ENCODE data around the gene SPTBN1. TPM values are rescaled to one million over a fixed set of nuclear protein-coding genes. Genes with fewer than 3 reads are reported as not detected.

Gene SPTBN1
- total and polyA plus RNA-seq, 2 donors (not counting 3 experiments of a cell fraction or from before 2014, with no cell fraction given): 63.3 to 320 TPM

GRCh38 chr2:54627973-54628372, 171.8 kb downstream of the SPTBN1 start:
- no peaks in the 10 kb centered on the region for H3K27me3 ChIP-seq (ENCODE audit: control insufficient read depth in 2 of 2, insufficient read depth in 2 of 2, low read length in 2 of 2)
- H4K20me1 ChIP-seq (replicated peaks; ENCODE audit: control insufficient read depth, extremely low read depth, insufficient read depth, low read length): no peaks in the 10 kb centered on the region
- H3K9me3 ChIP-seq (replicated peaks; ENCODE audit: control insufficient read depth, insufficient read depth, low read length): no peaks in the 10 kb centered on the region
- ChIA-PET POLR2A (no interaction called here), CTCF (interaction anchor here (1.0 to 2.0 kb wide), 3 partner anchors 10 to 521 kb away, joined by 3 to 5 read pairs (median 5); no protein-coding TSS in a partner anchor)
- H3K9me1 ChIP-seq (replicated peaks; ENCODE audit: control insufficient read depth, extremely low read depth, insufficient read depth, low read length): no peaks in the 10 kb centered on the region
- peaks cover 8% of the 10 kb centered on the region for H3K79me2 ChIP-seq (ENCODE audit: control insufficient read depth, insufficient read depth, low read length)
- FAIRE-seq (no peak), DNase-seq (ENCODE audit: low read depth, low spot score) (no peak)
- intact Hi-C loops (cut with micrococcal nuclease): no loop called here
- peaks cover 55 to 78% of the 10 kb centered on the region in 2 experiments for H3K36me3 ChIP-seq (ENCODE audit: control insufficient read depth in 2 of 2, extremely low read depth in 1 of 2, insufficient read depth in 2 of 2, low read length in 2 of 2)
- H2AFZ ChIP-seq (ENCODE audit: low read depth, low read length): no peak overlapping the region
- no TSS peak for BruUV-seq (replicated peaks)
- no peak overlapping the region for H3K9ac ChIP-seq (replicated peaks; ENCODE audit: extremely low read depth, insufficient read depth, low read length)
- no peak overlapping the region for H3K4me3 ChIP-seq (replicated peaks in 1 of 3; ENCODE audit: insufficient read depth in 1 of 3, low read depth in 1 of 3, low read length in 3 of 3)
- no peak overlapping the region for H3K27ac ChIP-seq (ENCODE audit: insufficient read depth, low read depth, low read length)
- H3K4me1 ChIP-seq (ENCODE audit: control insufficient read depth, extremely low read depth, insufficient read depth, low read length): peaks cover 7% of the 10 kb centered on the region
- no peak overlapping the region for H3K4me2 ChIP-seq (ENCODE audit: insufficient read depth, low read length)
- dilution Hi-C loops (cut with MboI; ENCODE audit: extremely low pct_ligation_motif_present, low sequenced_read_pairs): no loop called here
- TF ChIP-seq, protein P1, sequence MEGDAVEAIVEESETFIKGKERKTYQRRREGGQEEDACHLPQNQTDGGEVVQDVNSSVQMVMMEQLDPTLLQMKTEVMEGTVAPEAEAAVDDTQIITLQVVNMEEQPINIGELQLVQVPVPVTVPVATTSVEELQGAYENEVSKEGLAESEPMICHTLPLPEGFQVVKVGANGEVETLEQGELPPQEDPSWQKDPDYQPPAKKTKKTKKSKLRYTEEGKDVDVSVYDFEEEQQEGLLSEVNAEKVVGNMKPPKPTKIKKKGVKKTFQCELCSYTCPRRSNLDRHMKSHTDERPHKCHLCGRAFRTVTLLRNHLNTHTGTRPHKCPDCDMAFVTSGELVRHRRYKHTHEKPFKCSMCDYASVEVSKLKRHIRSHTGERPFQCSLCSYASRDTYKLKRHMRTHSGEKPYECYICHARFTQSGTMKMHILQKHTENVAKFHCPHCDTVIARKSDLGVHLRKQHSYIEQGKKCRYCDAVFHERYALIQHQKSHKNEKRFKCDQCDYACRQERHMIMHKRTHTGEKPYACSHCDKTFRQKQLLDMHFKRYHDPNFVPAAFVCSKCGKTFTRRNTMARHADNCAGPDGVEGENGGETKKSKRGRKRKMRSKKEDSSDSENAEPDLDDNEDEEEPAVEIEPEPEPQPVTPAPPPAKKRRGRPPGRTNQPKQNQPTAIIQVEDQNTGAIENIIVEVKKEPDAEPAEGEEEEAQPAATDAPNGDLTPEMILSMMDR (IDR thresholded peaks at IDR 0.05; ENCODE audit: extremely low read depth in 1 of 2, insufficient read depth in 1 of 2, low read depth in 1 of 2, low read length in 2 of 2): no peak
- TF ChIP-seq, protein P2, sequence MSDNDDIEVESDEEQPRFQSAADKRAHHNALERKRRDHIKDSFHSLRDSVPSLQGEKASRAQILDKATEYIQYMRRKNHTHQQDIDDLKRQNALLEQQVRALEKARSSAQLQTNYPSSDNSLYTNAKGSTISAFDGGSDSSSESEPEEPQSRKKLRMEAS (IDR thresholded peaks at IDR 0.05; ENCODE audit: insufficient read depth, insufficient read length): no peak
- TF ChIP-seq MYC (IDR thresholded peaks at IDR 0.05; ENCODE audit: low read depth, low read length): no peak
- TF ChIP-seq EZH2 (IDR thresholded peaks at IDR 0.05; ENCODE audit: borderline replicate concordance, low read depth, low read length, severe bottlenecking): no peak
- no peak for TF ChIP-seq POLR2AphosphoS5 (IDR thresholded peaks at IDR 0.05; ENCODE audit: insufficient read depth, low read depth, low read length)
- no peak for TF ChIP-seq GATA2 (IDR thresholded peaks at IDR 0.05; ENCODE audit: insufficient read depth, insufficient read length, low read depth, low read length)
- TF ChIP-seq POLR2A (IDR thresholded peaks at IDR 0.05; ENCODE audit: low read depth, low read length): no peak
